HCT116 (cell line): ENCODE data around the gene RBM42. TPM values are rescaled to one million over a fixed set of nuclear protein-coding genes. Genes with fewer than 3 reads are reported as not detected.

Experiments used
- ATAC-seq: fragments of 200-7000 bp; cut with Tn5 transposase; 2 replicates; pipeline ENCODE4 v1.9.1; 2020; ENCODE audit warnings: mild to moderate bottlenecking, moderate library complexity
- BruUV-seq: library from RNA; stranded (reverse); fragments of 400-500 nt; replicated peaks from 2 replicates; lab custom pipeline; 2021; lab: Mats Ljungman, UMichigan
- CTCF ChIA-PET: fragments of 300-600 bp; sonication (Branson Sonifier 250); formaldehyde crosslinking; loops from one replicate; lab custom pipeline; 2021; ENCODE audit warnings: antibody characterized with exemption; lab: Charles Lee
- POLR2A ChIA-PET: fragments of 300-600, 350-600 bp; sonication (Branson Sonifier 250); formaldehyde crosslinking; loops from one replicate; lab custom pipeline; 2021; ENCODE audit warnings: antibody characterized with exemption; lab: Charles Lee
- RAD21 ChIA-PET, 2 experiments: fragments of 300-600 bp; sonication (Branson Sonifier 250); formaldehyde crosslinking; loops; one replicate each; lab custom pipeline; 2023; ENCODE audit warnings: low total read pairs in 2 of 2; ENCODE audit not compliant: uncharacterized antibody in 2 of 2, unreplicated experiment in 2 of 2, low non-redundant PET in 1 of 2; lab: Charles Lee
- DNase-seq: peaks from one replicate; pipeline ENCODE4 v3.0.0-alpha.2; 2010; ENCODE audit warnings: low read depth, low spot score
- H2AFZ ChIP-seq: fragments of 200-600 bp; shearing (Covaris generic), sonication (generic); 2 replicates; pipeline ENCODE4 v1.6.1; 2017; ENCODE audit warnings: low read depth, mixed run types, mixed read lengths, antibody characterized with exemption, low read length; ENCODE audit not compliant: poor library complexity, severe bottlenecking
- H3K27ac ChIP-seq: 2 replicates; pipeline ENCODE4 v1.5.1; 2012; ENCODE audit warnings: low read depth, low read length
- H3K27me3 ChIP-seq: fragments of 200-600 bp; sonication (generic); 2 replicates; pipeline ENCODE4 v1.6.1; 2016; ENCODE audit warnings: mixed run types, low read length, mixed read lengths; ENCODE audit not compliant: insufficient read depth
- H3K36me3 ChIP-seq, 2 experiments: fragments of 200-500 bp in 1 of 2; fragments of 200-600 bp in 1 of 2; sonication (Bioruptor generic) in 1 of 2; sonication (generic) in 1 of 2; 2 replicates each; pipeline versions ENCODE4 v1.5.1 to v1.6.1; 2014 to 2016; ENCODE audit warnings: low read length in 2 of 2, inconsistent platforms in 1 of 2, mixed read lengths in 1 of 2, mixed run types in 1 of 2; ENCODE audit not compliant: insufficient read depth in 2 of 2, control insufficient read depth in 1 of 2
- H3K4me1 ChIP-seq, 2 experiments: fragments of 200-600 bp in 1 of 2; sonication (generic) in 1 of 2; 2 replicates each; pipeline versions ENCODE4 v1.5.1 to v1.6.1; 2012 to 2017; ENCODE audit warnings: low read length in 2 of 2, inconsistent platforms in 1 of 2, mild to moderate bottlenecking in 1 of 2, mixed read lengths in 1 of 2, mixed run types in 1 of 2, moderate library complexity in 1 of 2; ENCODE audit not compliant: insufficient read depth in 2 of 2, control insufficient read depth in 1 of 2
- H3K4me2 ChIP-seq: fragments of 200-600 bp; sonication (generic); 2 replicates; pipeline ENCODE4 v1.6.1; 2017; ENCODE audit warnings: mixed run types, low read length, mixed read lengths
- H3K4me3 ChIP-seq, 2 experiments: fragments of 200-600 bp in 1 of 2; sonication (generic) in 1 of 2; replicated peaks in 1 of 2; 2 replicates each; pipeline ENCODE4 v1.5.1; 2011 to 2016; ENCODE audit warnings: low read length in 2 of 2, control low read depth in 1 of 2, low read depth in 1 of 2, mild to moderate bottlenecking in 1 of 2, mixed read lengths in 1 of 2, mixed run types in 1 of 2
- H3K79me2 ChIP-seq: fragments of 200-600 bp; sonication (generic); 2 replicates; pipeline ENCODE4 v1.6.1; 2017; ENCODE audit warnings: mild to moderate bottlenecking, mixed run types, low read length, moderate library complexity, mixed read lengths; ENCODE audit not compliant: insufficient read depth
- H3K9ac ChIP-seq: fragments of 200-600 bp; sonication (generic); 2 replicates; pipeline ENCODE4 v1.6.1; 2016; ENCODE audit warnings: low read length, mixed read lengths
- H3K9me2 ChIP-seq: fragments of 200-600 bp; sonication (generic), shearing (Covaris generic); 2 replicates; pipeline ENCODE4 v1.6.1; 2017; ENCODE audit warnings: mixed run types, mild to moderate bottlenecking, moderate library complexity; ENCODE audit not compliant: insufficient read depth
- H3K9me3 ChIP-seq, 2 experiments: fragments of 200-500 bp in 1 of 2; fragments of 200-600 bp in 1 of 2; sonication (Bioruptor generic) in 1 of 2; sonication (generic) in 1 of 2; 2 replicates each; pipeline ENCODE4 v1.6.1; 2014 to 2017; ENCODE audit warnings: low read length in 2 of 2, mixed read lengths in 2 of 2, inconsistent platforms in 1 of 2, low read depth in 1 of 2, mild to moderate bottlenecking in 1 of 2, mixed run types in 1 of 2, moderate library complexity in 1 of 2; ENCODE audit not compliant: control insufficient read depth in 1 of 2, insufficient read depth in 1 of 2
- H4K20me1 ChIP-seq: fragments of 200-600 bp; sonication (generic), shearing (Covaris generic); 2 replicates; pipeline ENCODE4 v1.6.1; 2017; ENCODE audit warnings: mixed run types, mild to moderate bottlenecking, moderate library complexity; ENCODE audit not compliant: insufficient read depth
- CEBPB ChIP-seq: IDR thresholded peaks from 2 replicates; pipeline ENCODE4 v1.6.1; 2012; ENCODE audit warnings: low read depth
- EZH2 ChIP-seq: fragments of 200-600 bp; sonication (generic); IDR thresholded peaks from 2 replicates; pipeline ENCODE4 v1.6.1; 2017; ENCODE audit warnings: antibody characterized with exemption, mixed run types
- POLR2A ChIP-seq: IDR thresholded peaks from 2 replicates; pipeline ENCODE4 v1.7.0; 2011; ENCODE audit warnings: borderline replicate concordance; ENCODE audit not compliant: insufficient read depth, insufficient read length; ENCODE audit errors: extremely low read depth
- RAD21 ChIP-seq: IDR thresholded peaks from 2 replicates; pipeline ENCODE4 v1.6.1; 2012; ENCODE audit warnings: low read depth, mild to moderate bottlenecking
- TCF7L2 ChIP-seq: IDR thresholded peaks from 2 replicates; pipeline ENCODE4 v1.7.0; 2011; ENCODE audit warnings: borderline replicate concordance, inconsistent platforms; ENCODE audit not compliant: insufficient read depth, insufficient read length; ENCODE audit errors: extremely low read depth
- YY1 ChIP-seq: IDR thresholded peaks from 2 replicates; pipeline ENCODE4 v1.6.1; 2011; ENCODE audit warnings: low read length, low read depth, moderate library complexity, mild to moderate bottlenecking; ENCODE audit not compliant: insufficient replicate concordance; ENCODE audit errors: extremely low read depth
- ZFX ChIP-seq: fragments of 450-650 bp; IDR thresholded peaks from 2 replicates; pipeline ENCODE4 v1.6.1; 2017
- intact Hi-C: fragments of 100-400 bp; cut with micrococcal nuclease; formaldehyde crosslinking; loops from 2 replicates; pipeline ENCODE4 v1.10.0; 2022
- total RNA-seq: library from RNA; stranded (reverse); gene quantifications from one replicate; pipeline ENCODE4 v1.2.1, GENCODE V29; 2021; ENCODE audit not compliant: unreplicated experiment
- TF ChIP-seq, protein P1 (sequence below), 3 experiments: fragments of 200-600 bp in 1 of 3; sonication (generic) in 1 of 3; IDR thresholded peaks in 2 of 3; conservative IDR thresholded peaks in 1 of 3; 2 replicates each; pipeline ENCODE4 v1.5.1; 2012 to 2017; ENCODE audit warnings: low read depth in 2 of 3, low read length in 2 of 3, antibody characterized with exemption in 1 of 3, borderline replicate concordance in 1 of 3, control low read depth in 1 of 3, mild to moderate bottlenecking in 1 of 3, mixed read lengths in 1 of 3, mixed run types in 1 of 3, moderate library complexity in 1 of 3; ENCODE audit not compliant: insufficient read depth in 1 of 3

RBM42 gene
- total RNA-seq, 1 experiment from 2014 or later = 87.2 TPM

DNA sequence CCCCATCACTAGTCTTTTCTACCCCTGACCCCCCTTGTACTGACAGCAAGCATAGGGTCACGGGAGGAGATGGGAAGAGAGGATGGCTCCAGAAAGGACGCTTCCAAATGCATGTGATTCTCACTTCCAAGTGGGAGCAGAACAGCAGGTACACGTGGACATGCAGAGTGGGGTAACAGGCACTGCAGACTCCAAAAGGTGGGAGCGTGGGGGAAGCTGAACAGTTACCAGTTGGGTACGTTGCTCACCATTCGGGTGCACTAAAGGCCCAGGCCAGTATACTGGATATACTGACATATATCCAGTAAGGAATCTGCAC lies 10.4 kb downstream of the RBM42 start (continued):
- TF ChIP-seq, protein P1, sequence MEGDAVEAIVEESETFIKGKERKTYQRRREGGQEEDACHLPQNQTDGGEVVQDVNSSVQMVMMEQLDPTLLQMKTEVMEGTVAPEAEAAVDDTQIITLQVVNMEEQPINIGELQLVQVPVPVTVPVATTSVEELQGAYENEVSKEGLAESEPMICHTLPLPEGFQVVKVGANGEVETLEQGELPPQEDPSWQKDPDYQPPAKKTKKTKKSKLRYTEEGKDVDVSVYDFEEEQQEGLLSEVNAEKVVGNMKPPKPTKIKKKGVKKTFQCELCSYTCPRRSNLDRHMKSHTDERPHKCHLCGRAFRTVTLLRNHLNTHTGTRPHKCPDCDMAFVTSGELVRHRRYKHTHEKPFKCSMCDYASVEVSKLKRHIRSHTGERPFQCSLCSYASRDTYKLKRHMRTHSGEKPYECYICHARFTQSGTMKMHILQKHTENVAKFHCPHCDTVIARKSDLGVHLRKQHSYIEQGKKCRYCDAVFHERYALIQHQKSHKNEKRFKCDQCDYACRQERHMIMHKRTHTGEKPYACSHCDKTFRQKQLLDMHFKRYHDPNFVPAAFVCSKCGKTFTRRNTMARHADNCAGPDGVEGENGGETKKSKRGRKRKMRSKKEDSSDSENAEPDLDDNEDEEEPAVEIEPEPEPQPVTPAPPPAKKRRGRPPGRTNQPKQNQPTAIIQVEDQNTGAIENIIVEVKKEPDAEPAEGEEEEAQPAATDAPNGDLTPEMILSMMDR (IDR thresholded peaks at IDR 0.05 in 2 of 3, conservative IDR thresholded peaks at IDR 0.05 in 1 of 3; ENCODE audit: borderline replicate concordance in 1 of 3, insufficient read depth in 1 of 3, low read depth in 2 of 3, low read length in 2 of 3) = no peak
- TF ChIP-seq YY1 = no peak
- TF ChIP-seq RAD21 = no peak
- TF ChIP-seq TCF7L2 = no peak
- no peak for TF ChIP-seq CEBPB
- no peak for TF ChIP-seq ZFX
- TF ChIP-seq, all 23 proteins: peak for 0

GRCh38 chr19:35639863-35640262 lies 11.0 kb downstream of the RBM42 start:
- ChIA-PET RAD21 (no interaction called here), POLR2A (interaction anchor here (0.6 kb wide), 1 partner anchor 265 kb away, joined by 5 read pairs; no protein-coding TSS in a partner anchor), CTCF (no interaction called here)
- DNase-seq (no peak), ATAC-seq (no peak)
- H3K4me3 ChIP-seq = no peak overlapping the region
- no peak overlapping the region for H2AFZ ChIP-seq
- H3K9me3 ChIP-seq = no peaks in the 10 kb centered on the region
- H3K9me2 ChIP-seq = no peaks in the 10 kb centered on the region
- no peak overlapping the region for H3K9ac ChIP-seq
- H3K36me3 ChIP-seq = peaks cover 9 to 13% of the 10 kb centered on the region in 2 experiments; a peak in 2 of 4 replicates
- no peak for TF ChIP-seq EZH2
- TF ChIP-seq POLR2A = no peak
- TF ChIP-seq, protein P1 (IDR thresholded peaks at IDR 0.05 in 2 of 3, conservative IDR thresholded peaks at IDR 0.05 in 1 of 3; ENCODE audit: borderline replicate concordance in 1 of 3, insufficient read depth in 1 of 3, low read depth in 2 of 3, low read length in 2 of 3) = no peak
- H3K4me1 ChIP-seq = peaks cover 3 to 29% of the 10 kb centered on the region in 2 experiments; a peak in 2 of 4 replicates
- BruUV-seq = no TSS peak
- no peaks in the 10 kb centered on the region for H4K20me1 ChIP-seq
- intact Hi-C loops = no loop called here
- no peaks in the 10 kb centered on the region for H3K27me3 ChIP-seq
- H3K79me2 ChIP-seq = no peaks in the 10 kb centered on the region
- H3K4me2 ChIP-seq = no peak overlapping the region
- H3K27ac ChIP-seq = no peak overlapping the region
